ENCODE data around the gene MALL. TPM values are rescaled to one million over a fixed set of nuclear protein-coding genes. Genes with fewer than 3 reads are reported as not detected.
"Not testable (repeated sequence)": the region's sequence is repeated elsewhere in the genome, so short reads cannot be mapped to it uniquely, and the experiment has no call there.

Gene MALL
- polyA plus RNA-seq, 2 donors: 235 to 264 TPM

DNA sequence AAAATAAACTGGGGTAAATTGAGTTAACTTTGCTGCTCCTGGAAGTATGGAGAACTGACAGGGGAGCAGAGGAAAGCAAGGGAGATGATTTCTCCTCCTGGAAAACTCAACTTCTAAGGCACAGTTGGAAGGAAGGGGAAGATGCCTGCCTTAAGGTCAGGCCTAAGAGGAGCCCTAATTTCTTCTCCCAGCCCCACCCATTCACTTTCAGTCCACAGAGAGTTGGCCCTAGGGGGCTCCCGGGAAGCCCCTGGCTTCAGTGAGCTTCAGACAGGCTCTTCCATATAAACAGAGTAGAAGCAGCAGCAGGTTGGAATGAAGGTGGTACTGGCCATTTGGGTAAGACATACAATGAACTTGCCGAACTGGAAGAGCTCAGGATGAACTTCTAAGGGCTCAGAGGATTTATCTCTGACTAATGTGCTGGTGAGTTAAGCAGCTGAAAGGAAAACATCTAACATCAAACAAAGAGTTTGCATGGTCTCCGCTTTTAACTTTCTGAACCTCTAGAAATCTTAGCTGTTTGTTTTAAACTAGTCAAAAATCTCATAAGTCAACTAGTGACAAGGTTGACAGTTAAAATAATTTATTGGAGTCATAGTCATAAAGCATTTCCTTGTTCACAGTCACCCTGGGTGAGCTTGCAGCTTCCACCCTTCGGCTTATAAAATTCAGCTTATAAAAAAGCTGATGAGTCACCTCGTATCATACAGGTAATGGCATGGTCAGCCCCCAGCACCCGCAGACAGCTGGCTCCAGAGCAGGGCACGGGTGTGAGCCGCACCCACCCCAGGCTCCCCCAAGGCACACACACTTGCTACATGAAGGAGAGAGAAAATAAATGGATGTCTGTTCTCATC is 9.8 kb downstream of the MALL start:
- no peaks in the 10 kb centered on the region for H3K9me3 ChIP-seq (ENCODE audit: control insufficient read depth in 2 of 2, insufficient read depth in 1 of 2, low read depth in 1 of 2, low read length in 1 of 2)
- peaks cover 5 to 30% of the 10 kb centered on the region in 2 donors for H3K4me1 ChIP-seq (ENCODE audit: control insufficient read depth in 2 of 2, insufficient read depth in 2 of 2, low read length in 1 of 2)
- peaks cover 0 to 2% of the 10 kb centered on the region in 2 donors for H3K36me3 ChIP-seq (ENCODE audit: control insufficient read depth in 2 of 2, insufficient read depth in 2 of 2, low read length in 1 of 2)
- H3K27me3 ChIP-seq (ENCODE audit: control insufficient read depth in 1 of 2, insufficient read depth in 2 of 2, low read length in 2 of 2): no peaks in the 10 kb centered on the region
- 32 to 34% methylated on average over 8 of the region's 8 CpGs for WGBS, 2 donors
- peak overlapping the region; percentile 86 to 97 for H3K27ac ChIP-seq (ENCODE audit: low read depth in 2 of 2, low read length in 1 of 2)
- no peak overlapping the region for H3K4me3 ChIP-seq (ENCODE audit: low read depth in 1 of 2, low read length in 2 of 2)

DNA sequence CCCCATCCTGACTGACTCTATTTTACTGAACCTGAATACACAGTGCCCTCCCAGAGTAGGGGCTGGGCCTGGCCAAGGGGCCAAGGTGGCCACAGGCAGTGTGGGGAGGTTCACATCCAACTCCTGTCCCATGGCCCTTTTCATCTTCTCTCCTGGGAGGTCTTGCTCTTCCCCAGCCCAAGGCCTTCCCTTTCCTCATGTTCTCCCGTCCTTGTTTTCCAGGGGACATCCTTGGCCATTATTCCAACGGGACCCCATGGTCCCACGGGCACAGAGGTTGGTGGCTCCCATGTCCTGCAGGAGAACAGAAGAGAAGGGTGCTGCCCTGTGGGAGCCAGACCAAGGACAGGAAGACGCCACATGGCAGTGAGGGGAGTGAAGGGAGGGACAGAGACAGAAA is 10.4 kb downstream of the MALL start:
- peak overlapping the region; percentile 86 to 97 for H3K27ac ChIP-seq (ENCODE audit: low read depth in 2 of 2, low read length in 1 of 2)
- H3K36me3 ChIP-seq (ENCODE audit: control insufficient read depth in 2 of 2, insufficient read depth in 2 of 2, low read length in 1 of 2): peaks cover 0 to 2% of the 10 kb centered on the region in 2 donors
- H3K4me1 ChIP-seq (ENCODE audit: control insufficient read depth in 2 of 2, insufficient read depth in 2 of 2, low read length in 1 of 2): peaks cover 6 to 34% of the 10 kb centered on the region in 2 donors
- no peak overlapping the region for H3K4me3 ChIP-seq (ENCODE audit: low read depth in 1 of 2, low read length in 2 of 2)
- WGBS, 2 donors: 81 to 83% methylated on average over 4 of the region's 4 CpGs
- H3K27me3 ChIP-seq (ENCODE audit: control insufficient read depth in 1 of 2, insufficient read depth in 2 of 2, low read length in 2 of 2): no peaks in the 10 kb centered on the region
- H3K9me3 ChIP-seq (ENCODE audit: control insufficient read depth in 2 of 2, insufficient read depth in 1 of 2, low read depth in 1 of 2, low read length in 1 of 2): no peaks in the 10 kb centered on the region

DNA sequence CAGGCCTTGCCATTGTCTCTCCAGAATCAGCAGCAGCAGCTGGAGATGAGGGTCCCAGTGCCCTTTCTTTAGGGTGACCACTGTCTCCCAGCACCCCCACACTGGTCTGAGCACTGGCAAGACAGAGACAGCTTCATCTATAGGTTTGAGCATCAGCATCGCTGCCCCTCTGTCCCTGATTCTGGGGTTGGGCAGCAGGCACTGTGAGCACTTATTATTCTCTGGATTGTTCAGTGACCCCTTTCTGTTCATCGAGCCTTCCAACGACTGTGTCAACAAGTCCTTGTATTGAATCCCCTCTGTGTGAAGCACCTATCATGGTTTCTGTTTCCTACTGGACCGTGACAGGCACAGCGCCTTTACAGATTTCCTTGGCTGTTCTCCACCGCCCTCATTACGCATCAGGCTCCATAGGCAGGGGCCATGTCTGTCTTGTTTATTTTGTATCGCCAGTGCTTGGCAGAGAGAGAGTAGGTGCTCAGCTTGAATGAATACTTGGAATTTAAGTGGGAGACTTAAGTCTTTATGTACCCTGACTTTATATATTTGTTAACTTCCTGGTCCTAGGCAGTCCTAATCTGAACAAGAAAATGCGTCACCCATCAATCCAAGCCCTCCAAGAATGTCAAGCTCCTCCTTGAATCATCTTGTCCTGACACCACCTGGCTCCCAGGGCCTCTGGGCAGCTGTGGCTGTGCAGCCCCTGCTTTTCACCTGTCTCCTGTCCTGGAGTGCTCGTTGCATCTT is 11.4 kb downstream of the MALL start:
- Histone ChIP-seq H3K4me1 (ENCODE audit: control insufficient read depth in 2 of 2, insufficient read depth in 2 of 2, low read length in 1 of 2) (peaks cover 6 to 40% of the 10 kb centered on the region in 2 donors), H3K9me3 (ENCODE audit: control insufficient read depth in 2 of 2, insufficient read depth in 1 of 2, low read depth in 1 of 2, low read length in 1 of 2) (no peaks in the 10 kb centered on the region), H3K4me3 (ENCODE audit: low read depth in 1 of 2, low read length in 2 of 2) (no peak overlapping the region), H3K27me3 (ENCODE audit: control insufficient read depth in 1 of 2, insufficient read depth in 2 of 2, low read length in 2 of 2) (no peaks in the 10 kb centered on the region), H3K27ac (ENCODE audit: low read depth in 2 of 2, low read length in 1 of 2) (peak overlapping the region; percentile 97 to 98), H3K36me3 (ENCODE audit: control insufficient read depth in 2 of 2, insufficient read depth in 2 of 2, low read length in 1 of 2) (peaks cover 0 to 2% of the 10 kb centered on the region in 2 donors)
- 48 to 67% methylated on average over 10 of the region's 10 CpGs for WGBS, 2 donors

DNA sequence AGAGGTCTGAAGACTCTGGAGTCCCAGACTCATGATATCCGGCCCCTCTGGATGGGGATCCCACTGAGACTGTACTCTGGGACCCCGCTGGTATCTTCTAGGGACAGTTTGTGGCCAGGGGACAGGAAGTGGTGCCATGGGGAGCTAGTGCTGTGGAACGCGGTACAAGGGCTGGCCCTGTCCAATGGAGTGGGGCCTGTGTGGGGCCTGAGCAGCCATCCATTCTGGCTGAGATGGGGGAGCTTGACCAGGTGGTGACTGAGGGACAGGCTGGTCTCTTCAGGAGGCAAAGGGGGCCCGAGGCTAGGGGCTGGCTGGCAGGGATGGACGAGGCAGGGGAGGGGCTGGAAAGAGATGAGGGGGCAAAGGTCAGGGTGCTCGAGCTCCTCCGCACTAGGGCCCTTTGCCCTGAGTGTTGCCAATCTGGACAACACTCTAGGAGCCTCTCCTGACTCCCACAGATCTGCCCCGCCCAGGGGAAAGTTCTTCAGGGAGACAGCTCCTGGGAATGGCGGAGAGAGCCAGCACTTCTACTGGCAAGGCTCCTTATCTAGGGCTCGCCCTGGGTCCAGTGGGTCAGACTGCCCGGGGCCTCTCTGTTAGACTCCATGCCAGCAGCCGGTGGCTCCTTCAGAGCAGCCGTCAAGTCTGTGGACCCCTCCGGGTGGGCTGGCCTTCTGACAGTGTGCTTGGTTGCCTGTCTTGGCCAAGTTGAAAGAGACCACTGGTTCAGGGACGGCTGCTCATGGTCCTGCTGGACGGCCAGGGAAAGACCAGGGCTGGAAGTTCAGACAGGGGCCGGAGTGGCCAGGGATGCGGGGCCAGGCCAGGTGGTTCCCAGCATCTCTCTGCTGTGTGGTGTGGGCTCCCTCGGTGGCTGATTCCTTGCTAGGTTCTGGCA is 12.3 kb downstream of the MALL start:
- Histone ChIP-seq H3K36me3 (ENCODE audit: control insufficient read depth in 2 of 2, insufficient read depth in 2 of 2, low read length in 1 of 2) (peaks cover 0 to 2% of the 10 kb centered on the region in 2 donors), H3K4me3 (ENCODE audit: low read depth in 1 of 2, low read length in 2 of 2) (no peak overlapping the region), H3K9me3 (ENCODE audit: control insufficient read depth in 2 of 2, insufficient read depth in 1 of 2, low read depth in 1 of 2, low read length in 1 of 2) (no peaks in the 10 kb centered on the region), H3K4me1 (ENCODE audit: control insufficient read depth in 2 of 2, insufficient read depth in 2 of 2, low read length in 1 of 2) (peaks cover 6 to 45% of the 10 kb centered on the region in 2 donors), H3K27me3 (ENCODE audit: control insufficient read depth in 1 of 2, insufficient read depth in 2 of 2, low read length in 2 of 2) (no peaks in the 10 kb centered on the region), H3K27ac (ENCODE audit: low read depth in 2 of 2, low read length in 1 of 2) (peak overlapping the region; percentile 97 to 98)
- WGBS, 2 donors: 75 to 82% methylated on average over 19 to 20 of the region's 20 CpGs

DNA sequence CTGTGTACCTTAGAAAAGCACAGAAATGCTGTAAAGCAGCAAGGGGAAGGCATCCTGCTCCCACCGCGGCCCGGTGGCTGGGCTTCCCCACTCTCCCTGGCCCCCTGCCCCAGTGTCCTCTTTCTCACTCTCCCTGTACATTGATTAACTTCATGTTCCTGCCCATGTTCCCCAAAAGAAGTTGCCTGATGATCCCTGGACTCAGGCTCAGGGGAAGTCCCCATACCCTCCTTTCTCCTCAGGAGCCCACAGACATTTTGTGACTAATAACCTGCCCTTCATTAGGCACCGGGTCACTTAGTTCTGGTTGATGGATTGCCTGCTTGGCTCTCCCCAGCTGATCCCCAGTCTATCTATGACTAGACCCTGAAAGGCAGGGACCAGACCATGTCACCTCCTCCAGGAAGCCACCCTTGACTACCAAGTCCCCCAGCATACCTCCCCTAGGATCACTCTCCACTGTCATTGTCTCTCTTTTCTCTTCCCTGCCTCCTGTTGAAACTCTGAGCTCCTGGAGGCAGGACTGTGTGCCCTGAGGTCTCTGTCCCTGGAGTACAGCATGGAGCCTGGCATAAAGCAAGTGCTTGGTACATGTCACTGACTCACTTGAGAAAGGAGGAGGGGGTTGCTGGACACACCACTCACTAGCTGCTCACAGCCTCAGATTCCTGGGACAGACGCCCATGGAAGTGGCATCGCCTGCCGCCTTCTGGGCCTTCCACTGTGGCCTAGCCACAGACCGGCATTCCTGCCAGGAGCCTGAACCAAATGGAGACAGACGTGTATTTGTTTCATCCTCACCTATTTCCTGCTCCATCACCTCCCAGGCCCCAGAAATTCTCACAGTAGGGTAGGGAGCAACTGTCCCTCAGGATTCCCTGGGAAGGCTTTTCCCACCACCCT is 13.5 kb downstream of the MALL start:
- 53 to 56% methylated on average over 9 of the region's 9 CpGs for WGBS, 2 donors

DNA sequence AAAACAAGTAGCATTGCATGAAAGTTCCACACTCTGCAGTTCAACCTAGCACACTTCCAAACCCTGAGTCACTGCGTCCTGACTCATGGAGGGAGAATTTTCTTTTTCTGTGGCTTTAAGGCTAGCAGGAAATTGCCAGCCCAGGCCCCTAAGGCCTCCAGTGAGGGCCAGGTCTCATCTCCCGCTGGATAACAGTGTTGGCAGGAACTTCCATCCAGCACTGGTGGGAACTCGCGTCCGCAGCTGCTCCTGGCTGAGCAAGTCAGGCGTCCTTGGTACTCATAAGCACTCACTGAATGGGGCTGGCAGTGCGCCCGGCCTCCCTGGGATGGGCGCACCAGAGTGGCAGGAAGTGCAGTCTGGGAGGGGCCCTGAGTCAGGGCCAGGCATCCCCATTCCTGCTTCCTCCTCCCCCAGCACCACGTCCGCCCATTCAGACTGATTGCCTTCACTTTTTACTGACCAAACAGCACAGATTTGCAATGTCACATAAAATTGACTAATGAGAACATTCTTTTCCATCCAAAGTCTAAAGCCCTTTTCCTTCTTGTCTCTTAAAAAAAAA is 14.3 kb downstream of the MALL start:
- Histone ChIP-seq H3K27ac (ENCODE audit: low read depth in 2 of 2, low read length in 1 of 2) (peak overlapping the region; percentile 97 to 98), H3K4me3 (ENCODE audit: low read depth in 1 of 2, low read length in 2 of 2) (no peak overlapping the region), H3K27me3 (ENCODE audit: control insufficient read depth in 1 of 2, insufficient read depth in 2 of 2, low read length in 2 of 2) (no peaks in the 10 kb centered on the region), H3K36me3 (ENCODE audit: control insufficient read depth in 2 of 2, insufficient read depth in 2 of 2, low read length in 1 of 2) (peaks cover 0 to 2% of the 10 kb centered on the region in 2 donors), H3K9me3 (ENCODE audit: control insufficient read depth in 2 of 2, insufficient read depth in 1 of 2, low read depth in 1 of 2, low read length in 1 of 2) (no peaks in the 10 kb centered on the region), H3K4me1 (ENCODE audit: control insufficient read depth in 2 of 2, insufficient read depth in 2 of 2, low read length in 1 of 2) (peaks cover 6 to 43% of the 10 kb centered on the region in 2 donors)
- 2 to 4% methylated on average over 11 of the region's 11 CpGs for WGBS, 2 donors

More for the DNA sequence above, 13.5 kb downstream of the MALL start:
- H3K27ac ChIP-seq (ENCODE audit: low read depth in 2 of 2, low read length in 1 of 2): peak overlapping the region; percentile 97 to 98
- H3K4me1 ChIP-seq (ENCODE audit: control insufficient read depth in 2 of 2, insufficient read depth in 2 of 2, low read length in 1 of 2): peaks cover 6 to 45% of the 10 kb centered on the region in 2 donors
- no peaks in the 10 kb centered on the region for H3K27me3 ChIP-seq (ENCODE audit: control insufficient read depth in 1 of 2, insufficient read depth in 2 of 2, low read length in 2 of 2)
- no peaks in the 10 kb centered on the region for H3K9me3 ChIP-seq (ENCODE audit: control insufficient read depth in 2 of 2, insufficient read depth in 1 of 2, low read depth in 1 of 2, low read length in 1 of 2)
- no peak overlapping the region for H3K4me3 ChIP-seq (ENCODE audit: low read depth in 1 of 2, low read length in 2 of 2)
- peaks cover 0 to 2% of the 10 kb centered on the region in 2 donors for H3K36me3 ChIP-seq (ENCODE audit: control insufficient read depth in 2 of 2, insufficient read depth in 2 of 2, low read length in 1 of 2)

DNA sequence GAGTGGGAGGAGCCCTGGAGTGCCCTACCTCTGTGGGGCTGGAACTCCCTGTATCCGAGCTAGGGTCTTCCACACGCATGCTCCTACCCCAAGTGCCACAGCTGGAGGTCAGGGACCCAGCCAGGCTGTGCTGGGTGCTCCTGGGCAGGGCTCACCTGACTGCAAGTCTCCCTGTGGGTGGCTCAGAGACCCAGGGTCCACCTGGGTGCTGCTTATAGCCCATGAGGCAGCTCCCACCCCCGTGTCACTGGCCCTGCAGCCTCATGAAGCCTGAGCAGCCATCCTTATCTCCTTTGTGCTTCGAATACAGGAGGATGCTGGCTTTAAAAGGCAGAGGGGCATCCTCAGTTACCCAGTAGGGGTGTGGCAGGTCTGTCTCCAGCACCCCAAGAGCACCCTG is 14.7 kb downstream of the MALL start:
- WGBS, 2 donors: 68 to 69% methylated on average over 4 of the region's 4 CpGs
- peaks cover 8 to 43% of the 10 kb centered on the region in 2 donors for H3K4me1 ChIP-seq (ENCODE audit: control insufficient read depth in 2 of 2, insufficient read depth in 2 of 2, low read length in 1 of 2)
- not testable (repeated sequence) for H3K4me3 ChIP-seq (ENCODE audit: low read depth in 1 of 2, low read length in 2 of 2); H3K36me3 ChIP-seq (ENCODE audit: control insufficient read depth in 2 of 2, insufficient read depth in 2 of 2, low read length in 1 of 2); H3K9me3 ChIP-seq (ENCODE audit: control insufficient read depth in 2 of 2, insufficient read depth in 1 of 2, low read depth in 1 of 2, low read length in 1 of 2); H3K27me3 ChIP-seq (ENCODE audit: control insufficient read depth in 1 of 2, insufficient read depth in 2 of 2, low read length in 2 of 2)
- peak overlapping the region; percentile 97 to 98 for H3K27ac ChIP-seq (ENCODE audit: low read depth in 2 of 2, low read length in 1 of 2)

DNA sequence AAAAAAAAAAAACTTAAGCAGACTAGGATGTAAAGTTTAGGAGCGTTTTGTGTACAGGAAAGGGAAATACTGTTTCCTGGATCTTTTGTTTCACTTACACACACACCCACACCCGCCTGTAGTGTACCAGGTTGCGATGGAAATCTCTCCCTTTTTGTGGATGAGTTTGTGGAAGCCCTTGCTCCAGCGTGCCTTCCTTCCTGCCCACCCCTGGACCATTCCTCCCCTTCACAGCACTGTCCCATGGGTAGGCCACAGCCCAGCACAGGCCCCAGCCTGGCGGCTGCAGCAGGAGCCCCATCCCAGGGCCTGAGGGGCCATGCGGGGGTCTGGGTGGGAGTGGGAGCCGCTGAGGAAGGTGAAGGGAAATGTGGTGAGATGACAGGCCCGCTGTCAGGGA is 15.1 kb downstream of the MALL start:
- H3K9me3 ChIP-seq (ENCODE audit: control insufficient read depth in 2 of 2, insufficient read depth in 1 of 2, low read depth in 1 of 2, low read length in 1 of 2): no peaks in the 10 kb centered on the region
- 68 to 70% methylated on average over 6 to 8 of the region's 8 CpGs for WGBS, 2 donors

More for the DNA sequence above, 15.1 kb downstream of the MALL start:
- Histone ChIP-seq H3K4me3 (ENCODE audit: low read depth in 1 of 2, low read length in 2 of 2) (no peak overlapping the region), H3K4me1 (ENCODE audit: control insufficient read depth in 2 of 2, insufficient read depth in 2 of 2, low read length in 1 of 2) (peaks cover 8 to 43% of the 10 kb centered on the region in 2 donors), H3K36me3 (ENCODE audit: control insufficient read depth in 2 of 2, insufficient read depth in 2 of 2, low read length in 1 of 2) (peaks cover 0 to 2% of the 10 kb centered on the region in 2 donors), H3K27ac (ENCODE audit: low read depth in 2 of 2, low read length in 1 of 2) (peak overlapping the region; percentile 97 to 98), H3K27me3 (ENCODE audit: control insufficient read depth in 1 of 2, insufficient read depth in 2 of 2, low read length in 2 of 2) (no peaks in the 10 kb centered on the region)
